SKM-1 treated with dmso at 0.1 percent for 144 hours (cell line): ENCODE results near the gene SRGAP3.

Source experiments
- DNase-seq: peaks from one replicate; lab custom pipeline; 2025; ENCODE audit not compliant: unreplicated experiment; lab: John Stamatoyannopoulos, UW

Gene SRGAP3

DNA sequence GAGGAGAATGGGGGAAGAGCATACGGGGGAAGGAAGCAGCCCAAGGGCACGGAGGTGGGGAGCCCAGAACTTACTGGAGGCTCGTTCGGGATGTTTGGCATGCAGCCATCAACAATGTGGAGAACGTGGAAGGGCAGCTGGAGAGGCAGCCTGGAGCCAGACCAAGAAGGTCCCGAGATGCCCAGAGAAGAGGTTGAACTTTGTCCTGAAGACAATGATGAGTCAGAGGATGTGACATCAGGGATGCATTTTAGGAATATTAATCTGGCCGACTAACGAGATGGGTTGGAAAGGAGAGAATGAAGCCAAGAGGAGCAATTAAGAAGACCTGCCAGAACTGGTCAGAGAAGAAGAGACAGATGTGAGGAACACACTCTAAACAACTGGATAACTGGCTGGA is 98.2 kb downstream of the SRGAP3 start:
- no peak for DNase-seq

DNA sequence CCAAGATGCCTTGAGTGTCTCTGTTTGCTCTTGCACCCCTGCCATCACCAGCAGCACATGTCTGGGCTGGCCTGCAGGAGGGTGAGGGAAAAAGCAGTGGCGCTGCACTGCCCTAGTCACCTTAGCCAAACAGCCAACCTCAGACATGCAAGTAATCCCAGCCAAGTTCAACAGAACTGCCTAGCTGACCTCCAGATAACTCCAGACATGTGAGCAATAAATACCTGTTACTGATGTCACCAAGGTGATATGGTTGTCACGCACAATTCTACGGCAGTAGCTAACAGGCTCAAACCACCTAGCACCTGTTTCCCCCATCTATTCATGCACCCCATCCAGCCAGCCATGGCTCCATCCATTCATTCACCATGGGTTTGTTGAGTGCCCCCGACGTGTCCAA is 99.9 kb downstream of the SRGAP3 start:
- no peak for DNase-seq

DNA sequence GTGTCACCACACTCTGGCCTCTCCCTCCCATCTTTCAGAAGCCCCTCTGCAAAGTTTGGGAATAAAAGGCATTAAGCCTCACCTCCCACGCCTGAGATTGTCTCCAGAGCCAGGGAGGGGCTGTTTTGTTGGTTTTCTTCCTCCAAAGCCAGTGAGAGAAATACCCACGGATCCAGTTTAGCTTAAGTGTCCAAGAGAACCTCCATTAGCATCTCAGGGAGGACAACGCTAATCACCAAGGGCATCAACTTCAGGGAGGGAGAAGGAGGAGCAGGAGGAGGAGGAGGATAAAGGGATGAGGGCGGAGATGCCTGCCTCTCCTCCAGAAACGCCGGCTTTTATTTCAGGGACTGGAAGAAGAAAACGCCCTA is 101.6 kb downstream of the SRGAP3 start:
- no peak for DNase-seq

DNA sequence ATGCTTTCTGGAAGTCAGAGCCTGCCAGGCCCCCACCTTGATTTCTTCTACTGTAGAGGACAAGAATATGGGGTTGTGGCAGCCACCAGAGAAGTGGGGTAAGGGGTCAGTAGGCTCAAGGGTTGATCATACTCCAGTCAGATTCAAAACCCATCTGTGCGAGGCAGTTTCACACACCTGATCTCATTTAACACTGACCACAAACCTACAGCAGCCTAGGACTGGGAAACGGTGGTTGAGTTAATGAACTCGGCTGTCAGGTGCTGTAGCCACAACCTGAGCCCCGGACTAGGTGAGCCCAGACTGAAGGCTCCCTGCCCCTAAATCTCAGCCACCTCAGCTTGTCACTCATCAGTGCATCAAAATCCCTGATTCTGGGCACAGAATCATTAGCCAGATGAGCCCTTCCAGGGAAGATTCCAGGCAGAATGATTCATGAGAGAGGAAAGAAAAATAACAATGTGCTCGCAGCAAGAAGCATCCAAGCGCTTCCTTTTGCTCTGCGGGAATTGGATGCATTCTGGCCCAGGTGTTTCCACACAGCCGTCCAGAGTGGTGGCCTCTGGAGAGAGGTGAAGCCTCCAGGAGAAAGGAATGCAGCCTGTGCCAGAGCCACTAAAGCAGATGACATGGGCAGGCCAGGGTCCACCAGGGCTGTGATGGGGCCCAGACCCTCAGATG is 102.1 kb downstream of the SRGAP3 start:
- DNase-seq, result no peak

DNA sequence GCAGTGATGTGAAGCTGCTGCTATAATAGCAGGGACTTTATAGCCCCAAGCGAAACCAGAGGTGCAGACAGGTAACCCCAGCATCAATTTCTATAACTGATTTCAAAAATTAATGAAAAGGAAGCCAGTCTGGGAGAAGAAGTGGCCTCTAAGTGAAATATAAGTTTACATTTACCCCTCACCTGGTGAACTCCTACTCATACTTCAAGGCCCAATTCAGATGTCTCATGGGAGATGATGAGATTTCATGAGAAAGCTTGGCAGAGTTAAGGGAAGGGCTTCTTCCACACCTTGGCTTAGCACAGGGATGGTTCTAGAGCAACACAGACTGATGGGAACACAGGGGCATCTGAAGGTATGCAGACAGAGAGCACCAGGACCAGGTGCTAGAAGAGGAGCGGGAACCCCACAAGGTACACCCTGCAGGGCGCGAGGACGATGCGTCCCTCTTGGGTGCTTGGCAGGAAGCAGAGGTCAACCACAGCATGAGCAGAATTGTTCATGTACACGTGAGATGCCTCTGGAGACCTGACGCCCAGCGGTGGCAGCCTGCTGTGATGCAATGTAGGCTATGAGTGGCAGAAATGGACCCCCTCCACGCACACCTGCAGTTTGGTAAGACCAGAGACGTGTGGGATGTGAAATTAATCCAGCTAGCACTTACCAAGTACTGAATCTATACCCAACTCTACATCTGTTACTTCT is 102.9 kb downstream of the SRGAP3 start:
- DNase-seq, result no peak

DNA sequence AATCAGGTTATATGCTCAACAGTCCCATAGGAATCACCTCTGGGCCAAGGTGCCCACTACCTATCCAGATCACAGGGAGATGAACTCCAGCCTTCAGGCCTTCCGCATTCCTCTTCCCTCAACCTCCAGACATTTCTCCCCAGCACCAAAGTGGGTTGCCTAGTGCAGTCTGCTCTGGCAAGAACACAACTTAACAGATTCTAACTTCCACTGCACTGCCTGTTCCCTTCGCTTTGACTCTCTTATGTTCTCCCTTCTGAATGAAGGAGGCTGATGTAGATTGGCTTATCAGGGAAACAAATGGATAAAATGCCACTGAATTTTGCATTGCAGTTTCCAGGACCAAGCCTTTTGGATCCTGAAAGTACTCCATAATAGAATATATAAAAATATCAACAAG is 106.3 kb downstream of the SRGAP3 start:
- no peak for DNase-seq

DNA sequence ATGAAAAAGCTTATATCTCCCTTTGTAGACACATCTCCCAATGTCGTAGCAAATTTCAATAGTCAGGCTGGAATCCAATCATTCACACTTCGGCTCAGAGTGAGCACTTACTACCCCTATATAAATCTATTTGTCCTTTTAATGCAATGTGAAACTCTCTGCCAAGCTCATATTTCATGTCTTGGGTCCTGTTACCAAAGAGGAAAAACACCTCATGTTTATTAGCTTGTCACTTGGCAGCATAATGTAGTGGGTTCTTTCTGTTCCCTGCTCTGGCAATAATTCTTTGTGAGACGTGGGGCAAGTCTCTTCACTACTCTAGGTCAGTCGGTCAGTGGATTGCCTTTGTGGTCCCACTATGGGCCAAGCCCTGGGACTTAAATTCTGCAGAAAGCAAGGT is 107.1 kb downstream of the SRGAP3 start:
- DNase-seq, result no peak

DNA sequence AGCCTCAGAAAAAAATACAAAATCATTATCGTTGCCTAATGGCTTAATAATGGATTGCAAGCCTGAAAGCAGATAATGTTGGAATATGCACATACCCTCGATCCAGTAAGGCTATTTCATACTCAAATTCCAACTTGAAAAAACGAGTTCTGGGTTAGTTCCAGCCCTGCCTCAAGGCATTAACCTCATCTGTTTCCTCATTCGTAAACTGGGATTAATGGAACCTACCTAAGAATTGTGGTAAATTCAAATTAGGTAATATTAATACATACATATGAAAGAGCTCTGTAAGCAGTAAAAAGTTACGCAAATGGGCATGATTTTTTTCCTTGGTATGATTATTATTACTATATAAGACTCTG is 107.5 kb downstream of the SRGAP3 start:
- DNase-seq, result no peak

DNA sequence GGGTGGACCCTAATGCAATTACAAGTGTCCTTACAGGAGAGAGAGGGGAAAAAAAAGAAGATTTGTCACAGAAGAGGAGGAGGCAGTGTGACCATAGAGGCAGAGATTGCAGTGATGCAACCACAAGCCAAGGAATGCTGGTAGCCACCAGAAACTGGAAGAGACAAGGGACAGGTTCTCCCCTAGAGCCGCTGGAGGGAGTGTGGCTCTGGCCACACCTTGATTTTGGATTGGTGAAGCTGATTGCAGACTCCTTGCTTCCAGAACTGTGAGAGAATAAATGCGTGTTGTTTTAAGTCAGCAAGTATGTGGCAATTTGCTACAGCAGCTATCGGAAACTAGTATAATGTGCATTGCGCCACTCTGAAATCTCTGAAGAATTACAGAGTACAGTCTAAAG is 110.1 kb downstream of the SRGAP3 start:
- no peak for DNase-seq

DNA sequence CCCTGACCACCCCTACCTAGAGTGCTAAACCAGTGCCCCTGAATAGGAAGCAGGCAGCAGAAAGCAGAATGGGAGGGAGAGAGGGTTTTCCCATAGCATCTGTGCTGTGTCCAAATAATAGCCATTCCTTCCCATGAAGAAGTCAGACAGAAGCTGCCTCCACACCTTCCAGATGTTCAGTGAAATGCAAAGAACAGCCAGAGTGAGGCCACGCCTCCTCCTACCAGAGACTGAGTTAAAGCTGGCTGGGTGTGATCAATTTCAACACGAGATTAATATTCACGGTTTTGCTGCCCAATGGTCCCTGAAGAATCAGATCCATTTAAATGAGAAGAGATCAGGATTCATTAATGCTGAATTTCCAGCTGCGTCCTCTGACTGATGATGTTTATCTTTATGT is 111.8 kb downstream of the SRGAP3 start:
- no peak for DNase-seq

DNA sequence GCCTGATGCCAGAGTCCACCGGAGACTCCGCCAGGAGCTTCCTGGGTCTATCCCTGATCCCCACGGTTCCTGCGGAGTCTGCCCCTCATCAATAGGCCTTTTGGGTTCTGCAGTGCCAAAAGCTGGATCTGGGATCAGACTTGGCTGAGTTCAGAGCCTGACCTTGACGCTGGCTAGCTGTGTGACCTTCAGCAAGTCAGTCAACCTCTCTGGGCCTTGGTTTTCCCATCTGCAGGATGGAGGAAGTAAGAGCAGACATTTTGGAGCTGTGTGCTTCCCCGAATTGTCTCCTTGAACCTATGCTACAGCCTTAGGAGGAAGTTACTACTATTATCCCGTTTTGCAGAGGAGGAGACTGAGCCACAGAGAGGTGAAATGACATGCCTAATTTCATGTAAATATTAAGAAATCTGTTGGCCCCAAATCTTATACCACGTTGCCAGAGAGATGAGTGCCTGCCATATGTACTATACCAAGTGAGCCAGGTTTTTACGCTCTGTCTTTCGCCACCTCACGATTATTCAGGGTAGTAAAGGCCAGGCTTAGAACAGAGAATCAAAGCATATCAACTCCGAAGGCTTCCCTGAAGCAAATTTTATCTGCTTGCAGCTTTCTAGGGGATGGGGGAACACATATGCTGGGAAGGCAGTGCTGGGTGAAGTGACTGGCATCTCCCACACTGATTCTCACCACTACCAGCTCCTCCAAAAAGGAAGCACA is 112.5 kb downstream of the SRGAP3 start:
- DNase-seq, result no peak

DNA sequence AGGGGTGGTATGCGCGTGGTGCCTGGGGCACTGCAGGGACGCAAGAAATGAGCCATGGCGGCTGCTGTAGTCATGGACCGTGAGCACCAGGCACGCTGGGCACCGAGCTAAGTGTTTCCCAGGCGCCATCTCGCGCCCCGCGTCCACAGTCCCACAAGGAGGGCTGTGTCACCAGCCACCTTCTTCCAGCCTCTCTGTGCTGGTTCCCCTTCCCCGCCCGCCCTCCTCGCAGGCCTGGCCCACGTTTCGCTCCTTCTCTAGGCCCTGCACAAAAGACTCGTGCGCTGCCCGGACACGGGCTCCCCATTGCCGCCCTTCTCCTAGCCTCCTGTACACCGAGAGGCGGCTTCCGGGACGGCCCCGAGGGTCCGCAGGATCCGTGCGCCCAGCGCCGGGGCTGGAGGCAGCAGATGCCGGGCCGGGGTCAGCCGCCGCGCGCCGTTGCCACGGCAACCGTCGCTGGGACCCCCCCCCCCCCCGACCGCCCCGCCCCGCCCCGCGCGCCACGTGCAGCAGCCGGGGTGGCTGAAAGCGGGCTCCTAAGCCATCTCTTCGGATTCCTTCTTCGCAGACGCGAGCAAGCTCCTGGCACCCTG is 113.4 kb downstream of the SRGAP3 start:
- no peak for DNase-seq

DNA sequence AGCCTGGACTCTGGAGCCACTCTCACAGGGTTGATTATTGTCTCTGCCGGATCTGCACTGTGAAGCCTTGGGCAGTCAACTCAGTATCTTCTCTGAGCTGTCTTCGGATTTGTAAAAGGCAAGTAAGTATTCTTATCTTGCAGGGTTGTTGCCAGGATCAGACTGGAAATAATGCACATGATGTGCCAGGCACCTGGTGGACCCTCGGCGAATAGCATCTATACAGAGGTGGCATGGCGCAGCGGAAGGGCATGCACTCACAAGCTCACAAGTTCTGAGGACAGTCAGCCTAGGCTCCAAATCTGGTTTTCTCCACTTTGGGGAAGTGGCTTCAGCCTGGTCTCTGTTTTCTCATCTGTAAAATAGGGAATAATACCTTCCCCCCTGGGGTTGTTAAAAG is 113.9 kb downstream of the SRGAP3 start:
- no peak for DNase-seq

DNA sequence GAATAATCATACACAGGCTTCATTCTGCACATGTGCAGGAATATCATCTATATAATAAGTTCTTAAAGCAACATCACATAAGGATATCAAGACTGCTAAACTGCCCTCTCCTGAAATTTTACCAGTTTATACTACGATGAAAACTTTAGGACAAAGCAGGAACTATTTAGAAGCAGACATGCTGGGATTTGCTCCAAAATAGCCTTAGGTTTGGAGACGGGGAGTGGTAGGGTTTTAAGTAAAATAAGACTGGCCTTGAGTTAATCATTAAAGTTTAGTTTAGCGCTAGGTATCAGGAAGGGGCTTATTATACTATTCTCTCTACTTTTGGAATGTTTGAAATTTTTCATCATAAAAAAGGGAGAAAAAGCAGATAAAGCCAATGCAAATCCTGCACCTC is 115.8 kb downstream of the SRGAP3 start:
- DNase-seq, result no peak

DNA sequence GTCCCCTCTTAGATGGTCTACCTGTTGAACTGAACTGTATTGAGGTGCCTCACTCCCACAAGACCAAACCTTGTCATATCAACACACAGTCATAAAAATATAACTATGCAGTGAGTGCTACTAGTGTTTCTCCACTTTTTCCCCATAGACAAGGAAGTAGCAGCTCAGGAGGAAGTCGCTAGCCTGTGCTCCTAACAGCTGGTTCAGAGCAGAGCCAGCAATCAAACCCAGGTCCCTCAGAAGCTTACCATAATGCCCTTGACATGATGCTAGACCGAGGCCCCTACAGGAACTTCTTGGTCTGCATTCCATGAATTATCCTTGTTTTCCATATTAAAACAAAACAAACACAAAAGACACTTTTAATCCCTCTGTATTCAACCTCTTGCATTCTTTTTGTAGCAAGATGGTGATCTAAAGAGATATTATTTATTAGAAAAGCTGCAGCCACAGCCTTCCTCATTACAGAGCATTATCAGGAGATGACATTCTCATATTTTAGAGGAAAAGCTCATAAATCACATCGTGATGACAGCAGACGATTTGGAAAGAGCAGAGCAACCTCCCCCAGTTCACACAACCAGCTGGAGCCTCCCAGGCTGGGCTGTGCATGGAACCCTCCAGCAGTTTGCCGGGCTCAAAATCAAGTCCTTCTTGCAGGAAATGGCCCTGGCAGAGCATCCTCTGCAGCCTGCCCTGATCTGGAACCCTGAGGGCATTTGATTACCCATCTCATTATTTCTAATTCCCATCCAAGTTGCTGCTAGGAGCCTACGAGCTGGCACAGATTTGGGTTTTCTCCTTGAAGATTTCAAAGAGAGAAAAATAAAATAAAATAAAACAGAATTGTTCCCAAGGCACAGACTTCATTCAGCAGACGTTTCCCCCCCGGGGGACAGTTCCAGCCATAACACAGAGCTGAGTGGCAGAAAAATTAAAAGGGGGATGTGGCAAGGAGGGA is 118.8 kb downstream of the SRGAP3 start:
- peak; percentile 16 for DNase-seq

DNA sequence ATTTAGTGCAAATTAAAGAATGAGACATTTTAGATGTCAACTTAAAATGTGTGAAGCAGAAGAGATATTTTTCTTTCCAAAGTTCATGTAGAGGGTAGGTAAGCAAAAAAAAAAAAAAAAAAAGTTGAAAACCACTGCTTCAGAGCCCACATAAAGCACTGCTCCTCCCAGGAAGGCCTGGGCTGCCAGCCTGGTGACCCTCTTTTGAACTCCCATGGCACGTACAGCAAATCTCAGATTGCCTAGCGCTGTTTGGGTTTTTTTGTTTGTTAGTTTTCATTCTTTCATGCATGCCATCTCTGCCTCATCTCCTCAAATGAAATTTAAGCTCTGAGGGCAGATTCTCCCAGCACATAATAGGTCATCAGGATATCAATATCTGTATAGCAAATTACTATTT is 120.1 kb downstream of the SRGAP3 start:
- DNase-seq, result no peak

DNA sequence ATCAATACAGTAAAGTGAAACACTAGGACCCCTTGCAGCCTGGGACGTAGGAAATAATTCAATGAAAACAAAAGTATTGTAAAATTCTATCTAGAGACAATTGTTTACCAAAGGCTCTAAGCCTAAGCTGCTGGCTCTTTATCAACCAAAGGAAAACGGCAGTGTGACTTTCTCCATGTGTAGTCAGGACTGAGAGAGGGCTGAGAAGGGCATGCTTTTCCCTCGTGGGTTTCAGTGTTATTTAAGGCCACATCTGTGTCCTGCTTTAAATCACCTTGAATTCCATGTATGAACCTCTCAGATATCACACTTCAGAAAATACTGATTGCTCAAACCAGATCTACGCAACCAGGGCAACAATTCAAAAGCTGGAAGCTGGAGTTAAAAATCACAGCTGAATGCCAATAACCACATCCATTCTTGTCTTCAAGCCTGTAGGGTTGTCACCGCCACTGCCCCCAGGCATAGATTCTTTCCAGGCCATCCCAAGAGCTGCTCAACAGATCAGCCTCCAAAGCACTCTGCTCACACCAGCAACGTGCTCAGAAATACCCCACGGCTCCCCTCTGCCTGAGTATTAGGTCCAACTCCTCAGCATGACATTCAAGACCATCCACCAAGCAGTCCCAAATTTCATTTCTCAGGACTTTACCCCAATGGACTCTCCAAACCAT is 124.0 kb downstream of the SRGAP3 start:
- no peak for DNase-seq

DNA sequence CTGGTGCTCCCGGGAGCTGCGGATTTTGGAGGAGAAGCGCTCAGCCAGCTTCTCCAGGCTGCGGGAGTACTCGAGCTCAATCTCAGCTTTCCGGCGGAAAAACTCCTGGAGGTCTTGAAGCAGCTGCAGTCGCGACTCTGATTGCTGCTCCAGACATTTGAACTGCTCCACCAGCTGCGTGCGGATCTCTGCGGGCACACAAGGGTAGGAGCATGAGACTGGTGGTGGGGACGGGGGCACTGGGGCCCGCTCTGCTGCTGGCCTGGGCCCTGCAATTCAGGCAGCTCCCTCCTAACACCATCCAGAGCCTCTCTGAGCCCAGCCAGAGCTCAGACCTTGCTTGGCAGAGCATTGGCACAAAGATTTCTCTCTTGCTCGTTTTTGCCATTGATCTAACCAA is 124.7 kb downstream of the SRGAP3 start:
- DNase-seq, result no peak

DNA sequence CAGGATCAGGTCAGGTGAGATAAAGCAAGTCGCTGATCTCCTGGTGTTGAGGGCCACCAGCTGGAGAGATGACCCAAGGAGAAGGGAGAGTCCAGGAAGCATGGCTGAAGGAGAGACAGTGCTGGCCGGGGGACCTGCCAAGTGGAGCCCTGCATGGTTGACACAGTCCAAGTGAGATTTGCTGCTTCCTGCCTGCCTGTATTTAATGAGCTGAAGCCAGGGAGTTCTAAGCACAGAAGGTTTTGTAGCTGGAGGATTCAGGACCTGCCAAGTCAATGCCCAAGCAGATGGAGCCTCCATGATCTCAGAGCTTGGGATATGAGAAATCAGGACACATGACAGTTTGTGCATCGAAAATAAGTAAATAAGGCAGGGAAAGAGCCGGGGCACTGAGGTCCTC is 125.6 kb downstream of the SRGAP3 start:
- DNase-seq, result no peak

DNA sequence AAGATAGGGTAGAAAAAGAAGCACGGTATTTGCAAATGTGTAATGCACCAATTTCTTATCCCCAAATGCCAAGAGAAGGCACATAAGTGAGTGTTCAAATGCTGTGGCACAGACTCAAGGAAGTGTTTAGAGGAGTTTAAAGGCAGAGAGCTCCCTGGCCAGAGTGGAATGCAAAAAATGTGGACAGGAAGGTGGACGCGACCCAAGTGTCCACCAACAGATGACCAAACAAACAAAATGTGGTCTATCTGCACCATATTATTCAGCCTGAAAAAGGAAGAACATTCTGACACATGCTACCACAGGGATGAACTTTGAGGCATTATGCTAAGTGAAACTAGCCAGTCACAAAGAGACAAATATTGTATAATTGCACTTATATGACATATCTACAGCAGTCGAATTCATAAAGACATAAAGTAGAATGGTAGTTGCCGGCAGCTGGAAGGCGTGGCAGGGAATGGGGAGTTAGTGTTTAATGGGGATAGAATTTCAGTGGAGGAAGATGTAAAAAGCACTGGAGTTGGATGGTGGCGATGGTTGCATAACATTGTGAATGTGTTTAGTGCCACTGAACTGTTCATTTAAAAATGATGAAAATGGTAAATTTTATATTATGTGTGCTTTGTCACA is 126.6 kb downstream of the SRGAP3 start:
- no peak for DNase-seq
